Osteocyte (in vitro differentiated cells): ENCODE results near the gene KIF1B. TPM values are rescaled to one million over a fixed set of nuclear protein-coding genes. Genes with fewer than 3 reads are reported as not detected.

Source experiments
- DNase-seq: peaks from one replicate; pipeline ENCODE4 v3.0.0; 2021; ENCODE audit warnings: mixed read lengths; ENCODE audit not compliant: unreplicated experiment; ENCODE audit errors: extremely low spot score
- H3K27ac Mint-ChIP-seq: one replicate; pipeline ENCODE4 v1.8.0; 2021; ENCODE audit warnings: mild to moderate bottlenecking, mixed read lengths; ENCODE audit not compliant: unreplicated experiment
- H3K27me3 Mint-ChIP-seq: one replicate; pipeline ENCODE4 v1.8.0; 2021; ENCODE audit warnings: mixed read lengths; ENCODE audit not compliant: unreplicated experiment
- H3K36me3 Mint-ChIP-seq: one replicate; pipeline ENCODE4 v1.8.0; 2021; ENCODE audit warnings: mixed read lengths; ENCODE audit not compliant: unreplicated experiment
- H3K4me1 Mint-ChIP-seq: one replicate; pipeline ENCODE4 v1.8.0; 2021; ENCODE audit warnings: mixed read lengths; ENCODE audit not compliant: unreplicated experiment
- H3K4me3 Mint-ChIP-seq: one replicate; pipeline ENCODE4 v1.8.0; 2021; ENCODE audit warnings: mild to moderate bottlenecking, moderate library complexity, mixed read lengths; ENCODE audit not compliant: unreplicated experiment
- H3K9me3 Mint-ChIP-seq: one replicate; pipeline ENCODE4 v1.8.0; 2021; ENCODE audit warnings: mixed read lengths; ENCODE audit not compliant: unreplicated experiment
- CTCF ChIP-seq: fragments of 200-600 bp; sonication (generic); IDR thresholded peaks from 2 replicates; pipeline ENCODE4 v1.5.0; 2021; ENCODE audit warnings: antibody characterized with exemption, mild to moderate bottlenecking, moderate library complexity
- total RNA-seq: library from RNA; stranded (reverse); gene quantifications from 2 replicates; pipeline ENCODE4 v1.2.1, GENCODE V29; 2021

KIF1B gene
- total RNA-seq, 1 donor from 2014 or later: 48.9 TPM

- Mint-ChIP-seq H3K27me3 (no peaks in the 10 kb centered on the region), H3K27ac (no peak overlapping the region), H3K9me3 (no peaks in the 10 kb centered on the region), H3K4me3 (no peak overlapping the region), H3K4me1 (peaks cover 18% of the 10 kb centered on the region), H3K36me3 (no peaks in the 10 kb centered on the region)
- TF ChIP-seq CTCF: no peak
- no peak for DNase-seq
These were observed 2.6 kb upstream of the KIF1B start for GRCh38 chr1:10207810-10208209.

GRCh38 chr1:10208537-10208936 is 1.8 kb upstream of the KIF1B start:
- no peaks in the 10 kb centered on the region for H3K36me3 Mint-ChIP-seq
- no peak for DNase-seq
- no peaks in the 10 kb centered on the region for H3K9me3 Mint-ChIP-seq
- no peak for TF ChIP-seq CTCF
- H3K4me1 Mint-ChIP-seq: peaks cover 23% of the 10 kb centered on the region
- H3K27ac Mint-ChIP-seq: peak overlapping the region; percentile 62
- no peaks in the 10 kb centered on the region for H3K27me3 Mint-ChIP-seq
- H3K4me3 Mint-ChIP-seq: no peak overlapping the region

GRCh38 chr1:10209590-10209904 is 823 bp upstream of the KIF1B start:
- TF ChIP-seq CTCF: no peak
- no peak for DNase-seq
- Mint-ChIP-seq H3K36me3 (no peaks in the 10 kb centered on the region), H3K27me3 (no peaks in the 10 kb centered on the region), H3K9me3 (no peaks in the 10 kb centered on the region), H3K4me1 (peaks cover 30% of the 10 kb centered on the region), H3K4me3 (peak overlapping the region; percentile 94), H3K27ac (peak overlapping the region; percentile 99)

GRCh38 chr1:10210841-10211804 is 753 bp downstream of the KIF1B start:
- TF ChIP-seq CTCF: no peak
- Mint-ChIP-seq H3K4me3 (peak overlapping the region; percentile 95), H3K4me1 (peaks cover 36% of the 10 kb centered on the region), H3K36me3 (no peaks in the 10 kb centered on the region), H3K27me3 (no peaks in the 10 kb centered on the region), H3K27ac (peak overlapping the region; percentile 97), H3K9me3 (no peaks in the 10 kb centered on the region)
- DNase-seq: peak; percentile 85

- H3K9me3 Mint-ChIP-seq: no peaks in the 10 kb centered on the region
- no peaks in the 10 kb centered on the region for H3K36me3 Mint-ChIP-seq
- no peak for DNase-seq
- peak overlapping the region; percentile 95 for H3K4me3 Mint-ChIP-seq
- H3K27me3 Mint-ChIP-seq: no peaks in the 10 kb centered on the region
- TF ChIP-seq CTCF: no peak
- H3K27ac Mint-ChIP-seq: peak overlapping the region; percentile 97
- H3K4me1 Mint-ChIP-seq: peaks cover 43% of the 10 kb centered on the region
These were observed 1.5 kb downstream of the KIF1B start for GRCh38 chr1:10211805-10212410.
